ENCODE results near the gene CDC42EP4.
A peak's percentile ranks its signal among the peaks of the same experiment; 100 is the strongest.
"Not testable (repeated sequence)": the region's sequence is repeated elsewhere in the genome, so short reads cannot be mapped to it uniquely, and the experiment has no call there.

The CDC42EP4 gene

GRCh38 chr17:73279704-73280103 is 32.1 kb downstream of the CDC42EP4 start:
- no peak for DNase-seq (ENCODE audit: low read depth in 3 of 3)

- DNase-seq (ENCODE audit: low read depth in 3 of 3) = no peak
Observed at GRCh38 chr17:73278465-73279453, 33.0 kb downstream of the CDC42EP4 start.

GRCh38 chr17:73278049-73278464 is 33.7 kb downstream of the CDC42EP4 start:
- DNase-seq (ENCODE audit: low read depth in 3 of 3) = no peak

DNA sequence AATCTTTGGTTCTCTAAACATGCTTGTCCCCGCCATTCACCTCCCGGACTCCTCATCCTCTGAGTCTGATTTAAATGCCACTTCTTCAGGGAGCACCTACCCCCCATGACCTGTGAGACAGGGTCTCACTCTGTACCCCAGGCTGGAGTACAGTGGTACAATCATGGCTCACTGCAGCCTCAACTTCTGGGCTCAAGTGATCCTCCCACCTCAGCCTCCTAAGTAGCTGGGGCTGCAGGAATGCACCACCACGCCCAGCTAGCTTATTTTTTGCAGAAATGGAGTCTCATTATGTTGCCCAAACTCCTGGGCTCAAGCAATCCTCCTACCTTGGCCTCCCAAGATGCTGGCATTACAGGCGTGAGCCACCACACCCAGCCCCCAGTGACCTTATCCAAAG is 37.3 kb downstream of the CDC42EP4 start:
- no peak for DNase-seq (ENCODE audit: low read depth in 3 of 3)

DNA sequence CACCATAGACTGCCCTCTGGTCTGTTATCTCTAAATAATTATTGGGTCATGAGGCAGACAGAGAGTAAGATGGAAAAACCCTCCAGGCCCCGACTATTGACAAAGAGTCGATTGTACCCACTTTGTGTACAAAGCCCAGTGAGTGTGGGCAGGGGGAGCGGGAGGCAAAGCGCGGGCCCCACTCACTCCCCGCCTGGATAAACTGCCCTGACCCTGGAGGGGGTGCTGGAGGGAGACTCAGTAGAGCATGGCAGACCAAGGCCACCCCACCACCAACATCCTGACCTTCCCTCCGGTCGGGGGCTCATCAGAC is 38.9 kb downstream of the CDC42EP4 start:
- DNase-seq (ENCODE audit: low read depth in 3 of 3) = no peak

- no peak for DNase-seq (ENCODE audit: low read depth in 3 of 3)
Observed at GRCh38 chr17:73271072-73271471, 40.7 kb downstream of the CDC42EP4 start.

- DNase-seq (ENCODE audit: low read depth in 3 of 3) = no peak
Observed at GRCh38 chr17:73269791-73270190, 42.0 kb downstream of the CDC42EP4 start.

GRCh38 chr17:73269329-73269615 is 42.5 kb downstream of the CDC42EP4 start:
- no peak for DNase-seq (ENCODE audit: low read depth in 3 of 3)

DNA sequence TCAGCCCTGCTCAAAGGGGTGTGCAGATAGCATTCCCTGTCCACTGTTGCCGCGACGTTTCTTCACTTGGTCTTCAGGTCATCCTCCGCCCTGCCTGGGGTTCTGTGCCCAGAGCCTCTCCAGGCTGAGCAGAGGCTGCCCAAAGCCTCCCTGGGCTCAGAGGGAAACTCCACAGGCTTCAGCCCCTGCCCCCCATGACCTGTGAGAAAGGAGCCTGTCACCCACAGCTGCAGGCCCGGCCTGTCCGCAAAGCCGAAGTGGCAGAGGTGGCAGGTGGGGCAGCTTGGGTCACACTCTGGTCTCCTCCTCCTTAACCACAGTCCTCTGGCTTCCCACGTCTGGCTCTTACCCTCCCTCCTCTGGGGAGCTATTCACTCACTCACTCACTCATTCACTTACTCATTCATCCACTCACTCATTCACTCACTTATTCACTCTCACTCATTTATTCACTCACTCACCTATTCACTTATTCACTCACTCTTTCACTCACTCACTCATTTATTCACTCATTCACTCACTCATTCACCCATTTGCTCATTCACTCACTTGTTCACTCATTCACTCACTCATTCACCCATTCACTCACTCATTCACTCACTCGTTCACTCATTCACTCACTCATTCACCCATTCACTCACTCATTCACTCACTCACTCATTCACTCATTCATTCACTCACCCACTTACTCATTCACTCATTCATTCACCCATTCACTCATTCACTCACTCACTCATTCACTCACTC is 43.0 kb downstream of the CDC42EP4 start:
- no peak for DNase-seq (ENCODE audit: low read depth in 3 of 3)

- DNase-seq (ENCODE audit: low read depth in 3 of 3) = no peak
Observed at GRCh38 chr17:73267648-73268537, 43.9 kb downstream of the CDC42EP4 start.

DNA sequence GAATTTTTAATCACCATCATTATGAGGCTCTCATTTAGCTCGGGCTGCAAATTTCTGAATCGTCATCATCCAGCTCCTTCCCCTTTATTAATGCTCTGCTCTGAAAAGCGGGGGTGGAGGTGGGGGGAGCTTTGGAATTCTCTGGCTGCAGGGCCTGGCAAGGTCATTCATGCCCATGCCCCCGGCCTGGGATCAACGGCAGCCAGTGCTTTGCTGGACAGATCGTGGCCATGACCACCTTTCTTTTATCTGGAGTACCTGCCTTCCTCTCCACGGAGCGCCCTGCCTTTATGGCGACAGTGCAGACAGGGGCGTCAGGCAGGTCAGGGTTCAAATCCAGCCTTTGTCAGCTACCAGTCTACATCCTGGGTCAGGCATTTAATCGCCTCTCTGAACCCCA is 45.0 kb downstream of the CDC42EP4 start:
- DNase-seq (ENCODE audit: low read depth in 3 of 3) = no peak

- DNase-seq (ENCODE audit: low read depth in 3 of 3) = no peak
Observed at GRCh38 chr17:73265646-73266640, 45.9 kb downstream of the CDC42EP4 start.

DNA sequence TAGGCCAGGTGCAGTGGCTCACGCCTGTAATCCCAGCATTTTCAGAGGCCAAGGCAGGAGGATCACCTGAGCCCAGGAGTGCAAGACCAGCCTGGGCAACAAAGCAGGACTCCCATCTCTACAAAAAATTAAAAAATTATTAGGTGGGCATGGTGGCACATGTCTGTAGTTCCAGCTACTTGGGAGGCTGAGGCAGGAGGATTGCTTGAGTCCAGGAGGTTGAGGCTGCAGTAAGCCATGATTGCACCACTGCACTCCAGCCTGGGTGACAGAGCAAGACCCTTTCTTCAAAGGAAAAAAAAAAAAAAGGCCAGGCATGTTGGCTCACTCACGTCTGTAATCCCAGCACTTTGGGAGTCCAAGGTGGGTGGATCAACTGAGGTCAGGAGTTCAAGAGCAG is 47.4 kb downstream of the CDC42EP4 start:
- DNase-seq (ENCODE audit: low read depth in 3 of 3) = not testable (repeated sequence)

DNA sequence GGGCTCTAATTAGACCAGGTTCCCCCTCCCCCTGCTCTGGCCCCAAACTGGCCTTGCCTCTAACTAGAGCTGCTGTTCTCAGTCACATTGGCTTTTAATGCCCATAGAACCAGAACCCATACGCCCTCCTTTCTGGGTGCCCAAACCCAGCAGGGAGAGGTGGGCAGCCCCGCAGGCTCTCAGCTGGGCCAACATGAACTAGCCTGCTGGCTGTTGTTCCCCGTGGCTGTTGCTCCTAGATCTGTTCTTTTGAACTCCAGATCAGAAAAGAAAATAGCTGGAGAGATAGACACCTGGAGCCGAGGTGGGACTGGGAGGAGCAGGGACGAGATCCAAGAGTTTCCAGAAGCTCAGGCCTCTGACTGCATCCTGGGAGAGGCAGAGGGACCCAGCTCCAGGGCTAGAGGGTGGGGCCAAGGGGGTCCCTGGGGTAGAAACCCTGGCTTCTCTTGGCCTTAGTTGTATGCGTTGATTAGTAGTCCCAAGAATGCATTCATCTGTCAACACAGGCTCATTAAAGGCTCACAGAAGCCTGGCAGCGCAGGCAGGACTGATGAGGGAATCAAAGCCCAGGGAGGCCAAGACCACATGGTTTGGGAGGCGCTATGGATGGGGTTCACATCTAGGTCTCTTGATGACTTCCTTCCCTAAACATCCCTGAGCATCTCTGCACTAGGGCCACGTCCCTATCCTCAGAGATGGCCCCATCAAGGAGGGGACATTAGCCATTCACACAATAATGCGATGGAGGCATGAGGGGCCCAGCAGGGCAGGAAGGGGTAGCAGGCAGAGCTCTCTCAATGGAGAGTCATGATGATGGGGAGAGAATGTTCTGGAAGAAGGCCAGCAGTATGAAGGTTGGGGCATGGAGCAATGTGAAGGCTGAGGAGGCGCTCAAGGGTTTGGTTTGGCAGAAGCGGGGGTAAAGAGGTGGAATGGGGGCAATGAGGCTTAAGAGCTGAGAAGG is 48.8 kb downstream of the CDC42EP4 start:
- DNase-seq (ENCODE audit: low read depth in 3 of 3) = no peak

DNA sequence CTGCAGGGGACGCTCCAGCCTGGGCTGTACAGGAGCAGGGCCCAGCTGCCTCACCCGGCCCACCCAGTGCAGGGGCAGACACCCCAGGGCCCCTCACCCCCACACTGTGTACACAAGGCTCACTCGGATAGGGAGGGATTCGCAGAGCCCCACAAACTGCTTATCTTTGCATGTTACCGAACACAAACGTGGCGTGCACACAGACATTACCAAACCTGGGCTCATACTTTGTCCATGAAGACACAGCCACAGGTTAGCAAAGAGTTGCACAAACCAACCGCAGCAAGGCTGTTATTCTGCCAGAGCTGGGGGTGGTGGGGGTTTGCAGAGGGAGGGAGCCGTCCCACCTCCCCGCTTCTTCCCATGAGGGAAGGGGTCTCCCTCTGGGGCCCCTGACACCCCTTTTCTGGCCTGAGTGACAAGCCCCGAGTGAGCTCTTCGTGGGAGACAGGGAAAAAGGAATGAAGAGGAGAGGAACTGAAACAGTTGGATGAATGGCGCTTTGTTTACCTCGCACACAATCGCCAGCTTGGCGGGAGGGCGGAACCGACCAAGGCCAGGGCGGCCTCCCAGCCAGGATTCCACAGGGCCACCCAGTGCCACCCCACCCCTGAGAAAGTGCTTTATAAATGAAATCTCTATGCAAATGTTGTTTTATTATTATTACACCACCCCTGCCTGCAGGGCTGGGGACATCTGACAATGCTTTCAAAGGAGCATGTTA is 49.7 kb downstream of the CDC42EP4 start:
- no peak for DNase-seq (ENCODE audit: low read depth in 3 of 3)

GRCh38 chr17:73261617-73261951 is 50.2 kb downstream of the CDC42EP4 start, which contains the start of gene CPSF4L:
CPSF4L (minus strand) TSS chr17:73261880; CDS start chr17:73261818, 62 bp downstream.
- DNase-seq (ENCODE audit: low read depth in 3 of 3) = no peak

- DNase-seq (ENCODE audit: low read depth in 3 of 3) = no peak
Observed at GRCh38 chr17:73257516-73257915, 54.3 kb downstream of the CDC42EP4 start.

GRCh38 chr17:73256220-73256619 is 55.6 kb downstream of the CDC42EP4 start:
- DNase-seq (ENCODE audit: low read depth in 3 of 3) = no peak

DNA sequence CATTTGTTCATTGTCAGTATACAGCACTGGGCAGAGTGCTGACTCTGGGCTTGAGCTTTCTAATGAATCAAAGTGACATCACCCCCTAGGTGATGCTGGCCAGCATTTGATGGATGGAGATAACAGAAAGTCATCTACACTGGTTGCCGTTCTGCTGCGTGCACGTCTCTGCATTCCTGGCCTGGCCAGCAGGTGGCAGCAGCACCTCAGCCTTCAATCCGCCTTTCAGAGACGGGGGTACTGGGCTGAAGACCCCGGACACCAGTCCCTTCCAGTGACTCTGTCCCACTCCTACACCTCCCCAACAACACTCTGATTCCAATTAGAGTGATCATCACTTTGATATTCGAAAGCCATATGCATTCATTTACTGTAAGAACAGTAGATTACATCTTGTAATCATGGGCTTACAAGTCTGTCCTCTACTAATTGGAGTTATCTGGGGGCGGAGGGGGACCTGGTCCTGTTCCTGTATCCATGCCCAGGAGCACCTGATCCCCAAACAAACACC is 56.1 kb downstream of the CDC42EP4 start:
- DNase-seq (ENCODE audit: low read depth in 3 of 3) = peak; percentile 17 to 25 (median 22)

Data from stimulated activated CD4-positive, alpha-beta T cell treated with anti-CD3 and anti-CD28 coated beads, TNF-alpha, amount 100 ng/mL, for 4 hours (primary cell).